Uterus (tissue), 2 donors: Measurements from ENCODE around the gene LIMS2.

Experiments
- CTCF ChIP-seq, 4 experiments: fragments of 200-600 bp in 2 of 4; fragments of 450-650 bp in 2 of 4; sonication (generic) in 2 of 4; IDR thresholded peaks; one replicate each; pipeline ENCODE4 v1.5.1; 2016 to 2019; ENCODE audit warnings: antibody characterized with exemption in 4 of 4, mild to moderate bottlenecking in 2 of 4, moderate library complexity in 1 of 4
- POLR2A ChIP-seq, 2 donors: fragments of 450-650 bp; IDR thresholded peaks; one replicate each; pipeline ENCODE4 v1.6.1; 2016; ENCODE audit warnings: antibody characterized with exemption in 2 of 2, mild to moderate bottlenecking in 1 of 2, moderate library complexity in 1 of 2

- TF ChIP-seq CTCF (IDR thresholded peaks at IDR 0.05) (no peak), POLR2A (IDR thresholded peaks at IDR 0.05) (no peak)
These were observed 76.1 kb downstream of the LIMS2 start for GRCh38 chr2:127599211-127599610.
